GM15510 (cell line): ENCODE results near the gene ADNP.
A peak's percentile ranks its signal among the peaks of the same experiment; 100 is the strongest.

ENCODE experiments used
- POLR2A ChIP-seq: IDR thresholded peaks from 3 replicates; pipeline ENCODE4 v1.6.1; 2011; ENCODE audit warnings: borderline replicate concordance; ENCODE audit not compliant: insufficient read length; ENCODE audit errors: extremely low read depth

Gene ADNP

DNA sequence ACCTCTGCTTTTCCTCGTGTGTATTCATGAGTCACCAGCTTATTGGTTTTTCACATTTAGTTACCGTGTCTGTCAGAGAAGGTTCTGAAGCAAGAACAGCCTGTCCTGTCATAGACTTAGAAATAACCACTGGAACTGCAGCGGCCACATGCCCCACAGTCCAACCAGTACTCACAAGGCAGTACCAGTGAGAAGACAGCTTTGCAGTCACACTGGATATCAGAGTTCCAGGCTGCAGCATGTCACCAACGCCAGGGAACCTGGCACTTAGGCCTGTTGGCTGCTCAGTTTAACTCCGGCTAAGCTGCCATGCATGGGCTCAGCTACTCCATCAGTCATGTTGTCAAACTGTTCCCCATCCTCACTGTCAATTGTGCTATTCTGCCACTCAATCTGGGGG lies 40.1 kb downstream of the ADNP start:
- peak; percentile 16 for TF ChIP-seq POLR2A

DNA sequence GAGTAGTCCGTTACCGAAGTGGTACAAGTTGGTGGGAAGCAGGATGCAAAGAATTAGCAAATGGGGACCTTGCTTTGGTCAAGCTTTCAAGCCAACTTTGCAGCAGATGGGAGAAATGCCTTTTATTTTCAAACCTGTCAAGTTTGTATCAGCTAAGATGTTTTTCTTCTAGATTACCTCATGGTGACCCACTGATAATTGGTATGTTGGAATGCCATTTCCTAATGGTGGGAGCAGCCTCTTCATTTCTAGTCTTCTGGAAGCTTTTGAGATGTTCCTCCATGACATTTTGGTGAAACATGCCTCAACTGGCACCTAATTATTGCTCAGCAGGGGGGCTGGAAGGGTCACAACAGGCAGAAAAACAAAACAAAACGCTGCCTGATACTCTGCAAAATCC lies 43.7 kb downstream of the ADNP start:
- no peak for TF ChIP-seq POLR2A

DNA sequence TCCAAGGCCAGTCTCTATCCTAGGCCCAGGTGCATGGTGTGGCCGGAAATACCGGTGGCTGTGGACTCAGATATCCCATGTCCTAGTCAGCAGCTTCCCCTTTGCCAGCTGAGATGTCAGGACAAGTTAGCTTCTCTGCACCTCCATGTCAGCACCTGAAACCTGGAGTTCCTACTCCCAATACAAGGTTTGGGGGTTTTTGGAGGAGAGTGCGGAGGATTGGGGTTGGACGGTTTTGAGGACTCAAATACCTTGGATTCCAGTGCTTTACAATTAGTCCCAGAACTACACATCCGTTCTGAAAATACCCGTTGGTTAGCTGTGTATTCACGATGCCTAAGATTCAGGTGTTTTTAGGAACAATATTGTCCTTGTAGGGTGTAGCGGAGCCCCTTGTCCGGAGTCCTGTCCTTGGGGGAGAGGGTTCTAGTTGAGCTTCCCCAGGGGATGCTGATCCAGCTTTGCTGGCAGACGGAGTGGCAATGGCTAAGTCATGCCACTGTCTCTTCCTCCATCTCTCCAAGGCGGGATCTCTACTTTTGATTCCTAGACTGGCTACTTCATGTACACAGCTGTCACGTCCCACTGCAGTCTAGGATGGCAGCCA lies 45.0 kb downstream of the ADNP start:
- TF ChIP-seq POLR2A, result no peak

DNA sequence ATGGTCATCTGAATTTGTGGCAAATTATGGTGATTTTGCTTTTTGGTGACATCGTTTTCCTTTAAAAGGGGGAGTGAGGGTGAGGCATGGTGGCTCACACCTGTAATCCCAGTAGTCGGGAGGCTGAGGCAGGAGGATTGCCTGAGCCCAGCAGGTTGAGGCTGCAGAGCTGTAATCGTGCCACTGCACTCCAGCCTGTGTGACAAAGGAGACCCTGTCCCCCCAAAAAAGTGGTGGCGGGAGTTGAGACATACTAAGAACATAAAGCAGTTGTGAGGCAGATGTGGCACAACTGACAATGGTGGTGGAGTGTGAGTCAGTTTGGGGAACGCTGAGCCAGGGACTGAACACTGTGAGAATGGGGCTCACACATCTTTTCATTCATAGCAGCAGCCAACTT lies 45.5 kb downstream of the ADNP start:
- no peak for TF ChIP-seq POLR2A

DNA sequence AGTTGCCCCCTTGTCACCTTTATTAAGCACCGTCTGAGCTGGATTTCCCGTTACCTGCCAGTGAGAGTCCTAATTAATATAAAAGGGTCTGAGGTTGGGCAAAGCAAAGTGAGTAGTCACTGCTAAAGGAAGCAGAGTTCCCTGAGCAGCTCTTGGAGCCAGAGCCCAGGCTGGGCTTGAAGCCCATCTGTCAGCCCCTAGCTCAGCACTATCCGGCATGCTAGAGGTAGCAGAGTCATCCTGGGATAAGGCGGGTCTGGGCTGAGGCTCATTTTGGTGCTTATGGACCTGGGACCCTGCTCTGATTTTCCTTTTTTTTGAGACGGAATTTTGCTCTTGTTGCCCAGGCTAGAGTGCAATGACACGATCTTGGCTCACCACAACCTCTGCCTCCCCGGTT lies 46.2 kb downstream of the ADNP start:
- TF ChIP-seq POLR2A, result no peak

DNA sequence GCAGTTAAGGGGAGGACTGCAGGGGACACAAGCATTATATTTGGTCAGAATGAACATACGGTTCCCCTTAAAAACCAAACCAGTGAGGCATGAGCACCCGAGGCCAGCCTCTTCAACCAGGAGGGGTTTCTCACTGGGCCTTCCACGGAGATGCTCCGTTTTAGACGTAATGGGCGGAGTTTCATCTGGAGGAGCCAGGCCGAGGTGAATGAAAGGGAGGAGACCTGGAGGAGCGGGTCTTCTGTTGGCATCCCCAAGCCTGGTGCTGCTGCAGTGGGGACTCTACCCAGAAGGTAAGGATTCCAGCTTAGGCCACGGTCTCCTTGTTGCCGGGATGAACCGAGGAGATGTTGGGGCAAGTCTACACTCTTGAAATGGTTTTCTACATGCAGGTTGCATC lies 47.4 kb downstream of the ADNP start:
- no peak for TF ChIP-seq POLR2A

DNA sequence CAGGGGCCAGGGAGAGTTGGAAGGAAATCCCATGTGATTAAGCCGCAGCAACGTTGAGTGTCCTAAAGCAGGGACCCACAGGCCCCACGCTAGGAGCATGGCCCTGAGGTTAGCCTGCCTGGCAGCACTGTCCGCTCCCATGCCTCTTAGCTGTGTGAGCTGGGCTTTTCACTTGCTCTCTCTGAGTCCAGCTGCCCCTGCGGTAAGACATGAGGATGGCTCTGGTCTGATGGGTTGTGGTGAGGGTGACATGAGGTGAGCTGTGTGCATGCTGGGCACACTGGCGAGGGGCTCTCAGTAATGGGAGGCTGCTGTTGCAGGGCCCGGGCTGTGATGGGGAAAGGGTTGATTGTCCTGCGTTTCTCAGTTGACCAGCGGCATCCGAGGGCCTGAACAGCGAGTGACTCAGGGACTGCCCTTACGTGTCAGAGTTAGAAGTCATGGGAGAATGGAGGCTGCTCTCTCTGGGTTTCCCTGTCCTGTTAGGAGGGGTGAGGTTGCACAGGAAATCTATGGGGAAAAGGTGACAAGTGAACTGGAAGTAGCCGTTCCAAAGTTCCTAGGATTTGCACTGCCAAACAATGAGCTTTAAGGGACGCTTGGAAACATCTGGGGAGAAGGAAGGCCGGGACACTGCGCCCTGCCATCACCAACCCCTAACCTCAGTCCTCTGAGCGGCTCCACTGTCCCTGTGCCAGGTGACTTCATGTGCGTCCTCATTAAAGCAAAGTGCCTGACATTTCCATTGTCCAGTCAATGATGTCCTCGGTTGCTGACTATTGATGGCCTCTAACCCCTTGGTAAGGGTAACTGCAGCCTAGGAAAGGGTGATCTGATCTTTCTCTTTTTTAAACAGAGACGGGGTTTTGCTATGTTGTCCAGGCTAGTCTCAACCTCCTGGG lies 51.3 kb downstream of the ADNP start:
- TF ChIP-seq POLR2A, result no peak

DNA sequence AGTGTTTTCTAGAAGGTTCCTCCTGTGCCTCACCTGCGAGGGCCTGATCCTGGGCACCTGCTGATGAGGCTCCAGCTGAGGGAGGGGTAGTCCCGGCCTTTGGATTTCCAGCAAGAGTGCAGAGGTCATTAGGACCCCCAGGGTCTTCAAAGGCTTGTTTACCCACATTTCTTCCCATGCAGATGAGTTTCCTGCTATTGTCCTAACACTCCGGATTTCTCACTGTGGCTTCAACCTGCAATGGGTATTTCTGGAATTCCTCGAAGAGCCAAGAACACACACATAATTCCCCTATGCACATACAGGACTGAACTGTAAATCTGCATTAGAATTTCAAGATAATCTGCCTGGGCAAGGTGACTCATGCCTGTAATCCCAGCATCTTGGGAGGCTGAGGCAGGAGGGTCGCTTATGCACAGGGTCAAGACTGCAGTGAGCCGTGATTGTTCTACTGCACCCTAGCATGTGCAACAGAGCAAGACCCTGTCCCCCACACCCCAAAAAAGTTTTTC lies 53.9 kb downstream of the ADNP start:
- TF ChIP-seq POLR2A, result no peak

DNA sequence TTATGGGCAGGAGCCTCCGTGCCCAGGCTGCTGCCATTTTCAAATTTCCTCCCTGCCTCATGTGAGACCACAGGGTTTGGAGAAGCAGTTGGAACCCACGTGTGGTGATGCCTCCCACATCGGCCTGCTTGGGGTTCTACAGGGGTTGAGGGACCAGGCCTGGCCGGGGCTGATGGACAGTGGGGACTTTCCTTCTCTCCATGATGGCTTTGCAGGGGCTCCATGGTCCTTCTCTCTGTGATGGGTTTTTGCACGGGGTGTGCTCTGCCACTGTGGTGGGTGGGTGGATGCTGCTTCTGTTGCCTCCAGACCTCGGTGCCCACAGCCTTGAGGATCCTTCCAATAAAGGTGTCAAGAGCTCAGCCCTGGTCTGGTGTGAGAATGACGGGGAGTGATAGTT lies 54.4 kb downstream of the ADNP start:
- TF ChIP-seq POLR2A, result no peak

DNA sequence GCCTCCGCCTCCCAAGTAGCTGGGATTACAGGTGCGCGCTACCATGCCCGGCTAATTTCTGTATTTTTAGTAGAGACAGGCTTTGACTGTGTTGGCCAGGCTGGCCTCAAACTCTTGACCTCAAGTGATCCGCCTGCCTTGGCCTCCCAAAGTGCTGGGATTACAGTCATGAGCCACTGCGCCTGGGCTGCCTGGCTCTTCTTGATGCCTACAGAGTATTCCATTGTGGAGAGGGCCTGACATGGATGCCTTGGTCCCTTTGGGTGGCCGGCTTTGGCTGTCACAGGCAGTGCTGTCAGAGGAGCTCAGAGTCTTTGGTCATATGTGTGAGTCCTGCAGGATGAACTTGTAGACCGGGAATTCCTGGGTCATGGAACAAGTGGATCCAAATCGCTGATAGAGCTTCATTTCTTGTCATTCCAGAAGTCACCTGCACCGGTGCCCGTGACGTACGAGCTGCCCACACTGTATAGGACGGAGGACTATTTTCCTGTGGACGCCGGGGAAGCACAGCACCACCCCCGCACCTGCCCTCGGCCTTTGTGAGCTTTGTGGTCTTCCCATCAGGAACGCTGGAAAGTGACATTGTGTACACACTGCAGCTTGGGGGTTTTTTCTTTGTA lies 55.1 kb downstream of the ADNP start:
- TF ChIP-seq POLR2A, result no peak

DNA sequence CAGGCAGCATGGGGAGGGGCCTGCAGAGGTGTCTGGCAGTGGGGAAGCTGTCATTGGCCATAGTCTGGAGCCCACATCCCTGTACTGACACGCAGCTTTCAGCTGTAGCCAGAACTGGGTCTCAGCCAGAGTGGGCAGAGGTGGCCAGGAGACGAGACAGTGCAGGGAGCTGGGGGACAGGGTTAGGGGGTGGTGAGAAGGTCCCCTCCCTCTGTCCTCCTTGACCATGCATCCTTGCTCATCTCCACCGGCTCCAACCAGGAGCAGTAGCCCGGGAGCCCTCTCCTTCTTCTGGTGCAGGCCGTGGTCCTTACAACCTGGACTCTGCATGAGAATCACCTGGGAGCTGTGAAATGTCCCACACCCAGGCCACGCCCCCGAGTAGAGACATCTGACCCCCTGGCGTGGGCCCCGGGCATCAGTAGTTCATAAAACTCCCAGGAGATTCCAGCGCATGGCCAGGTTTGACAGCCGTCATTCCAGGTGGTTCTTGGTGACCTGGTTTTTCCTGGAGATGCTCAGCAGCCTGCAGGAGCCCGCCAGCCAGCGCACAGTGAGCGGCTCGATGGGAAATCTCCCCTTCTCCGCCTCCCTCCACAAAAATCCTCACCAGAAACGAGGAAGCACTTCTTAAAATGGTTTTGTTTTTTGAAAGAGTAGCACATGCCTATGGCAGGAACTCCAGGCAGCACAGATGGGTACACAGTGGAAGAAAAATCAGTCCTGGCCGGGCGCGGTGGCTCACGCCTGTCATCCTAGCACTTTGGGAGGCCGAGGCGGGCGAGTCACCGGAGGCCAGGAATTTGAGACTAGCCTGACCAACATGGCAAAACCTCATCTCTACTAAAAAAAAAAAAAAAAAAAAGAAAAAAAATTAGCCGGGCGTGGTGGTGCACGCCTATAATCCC lies 56.2 kb downstream of the ADNP start:
- no peak for TF ChIP-seq POLR2A

DNA sequence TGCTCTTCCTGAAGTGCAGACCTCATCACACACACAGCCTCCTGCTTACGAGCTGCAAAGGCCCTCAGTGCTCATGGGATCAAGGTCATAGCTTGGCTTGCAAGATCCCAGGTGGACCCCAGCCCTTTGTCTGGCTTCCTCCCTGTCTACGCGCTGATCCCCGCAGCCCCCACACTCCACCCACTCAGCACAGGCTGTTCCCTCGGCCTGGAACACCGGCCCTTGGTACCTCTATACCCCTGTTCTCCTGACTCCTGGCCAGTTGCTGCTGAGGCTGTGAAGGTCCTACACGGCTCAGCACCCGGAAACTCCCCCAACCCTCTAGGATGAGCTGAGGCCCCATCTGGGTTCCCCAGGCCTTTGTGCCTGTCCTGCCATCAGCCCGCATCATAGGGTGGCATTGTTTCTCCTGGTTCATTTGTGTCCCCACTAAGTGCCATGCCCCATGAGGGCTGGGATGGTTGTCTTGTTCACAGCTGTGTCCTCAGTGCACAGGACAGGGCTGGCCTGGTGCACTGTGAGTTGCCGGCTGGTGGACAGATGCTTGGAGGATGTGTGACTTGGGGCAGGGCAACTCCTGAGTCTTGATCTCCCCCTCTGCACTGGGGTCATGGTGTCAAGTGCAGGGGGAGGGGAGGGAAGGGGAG lies 57.0 kb downstream of the ADNP start:
- no peak for TF ChIP-seq POLR2A

DNA sequence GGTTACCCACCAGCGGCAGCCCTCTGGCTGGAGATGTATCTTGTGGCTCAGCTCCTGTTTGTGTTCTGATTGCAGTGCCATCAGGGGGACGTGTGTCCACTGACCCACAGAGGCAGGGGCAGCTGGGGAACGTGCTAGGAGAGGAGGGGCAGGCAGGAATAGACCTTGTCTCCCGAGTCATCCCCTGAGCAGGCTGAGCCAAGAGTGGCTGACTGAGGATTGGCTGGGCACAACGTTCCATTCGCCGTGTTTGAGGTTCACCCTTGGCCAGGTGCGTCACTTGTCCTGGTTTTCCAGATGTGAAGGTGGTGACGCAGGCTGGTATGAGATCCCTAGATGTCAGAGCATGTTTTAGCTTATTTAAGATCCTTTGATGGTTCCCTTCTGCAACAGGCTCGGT lies 57.7 kb downstream of the ADNP start:
- no peak for TF ChIP-seq POLR2A

DNA sequence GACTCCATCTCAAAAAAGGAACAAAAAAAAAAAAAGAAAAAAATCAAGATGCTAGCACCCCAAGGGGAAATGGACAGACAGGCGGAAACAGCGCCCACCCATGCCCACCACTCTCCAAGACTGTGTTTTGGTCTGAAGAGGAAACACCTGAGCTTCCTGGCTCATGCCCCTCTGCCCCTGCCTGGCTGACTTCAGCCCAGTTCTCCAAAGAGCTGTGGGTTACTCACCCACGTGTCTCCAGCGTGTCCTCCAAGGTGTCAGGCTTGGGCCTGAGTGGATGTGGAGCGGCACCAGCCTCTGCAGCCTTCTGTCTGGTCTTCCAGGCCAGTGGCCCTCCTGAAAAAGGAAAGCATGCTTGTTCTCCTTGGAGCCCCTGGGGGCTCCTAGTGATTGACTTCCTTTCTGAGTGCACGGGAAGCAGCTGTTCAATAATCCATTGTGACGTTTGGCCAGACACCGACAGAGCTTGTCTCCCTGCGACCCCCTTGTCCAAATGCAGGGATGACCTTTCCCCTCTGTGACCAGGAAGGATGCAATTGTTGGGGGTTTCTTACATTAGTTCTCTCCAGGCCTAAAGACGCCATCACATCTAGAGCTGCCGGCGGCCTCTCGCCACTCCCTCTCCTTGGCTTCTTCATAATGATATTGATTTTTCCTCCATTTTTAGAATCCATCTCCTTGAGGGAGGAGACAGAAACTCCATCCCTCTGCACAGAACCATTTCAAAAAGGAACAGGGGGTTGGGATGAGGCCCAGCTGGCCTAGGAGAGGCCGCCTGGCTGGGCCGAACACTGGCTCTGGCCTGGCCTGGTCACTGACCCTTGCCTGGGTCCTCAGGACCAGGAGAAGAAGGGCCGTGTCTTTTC lies 58.4 kb downstream of the ADNP start:
- TF ChIP-seq POLR2A, result no peak

DNA sequence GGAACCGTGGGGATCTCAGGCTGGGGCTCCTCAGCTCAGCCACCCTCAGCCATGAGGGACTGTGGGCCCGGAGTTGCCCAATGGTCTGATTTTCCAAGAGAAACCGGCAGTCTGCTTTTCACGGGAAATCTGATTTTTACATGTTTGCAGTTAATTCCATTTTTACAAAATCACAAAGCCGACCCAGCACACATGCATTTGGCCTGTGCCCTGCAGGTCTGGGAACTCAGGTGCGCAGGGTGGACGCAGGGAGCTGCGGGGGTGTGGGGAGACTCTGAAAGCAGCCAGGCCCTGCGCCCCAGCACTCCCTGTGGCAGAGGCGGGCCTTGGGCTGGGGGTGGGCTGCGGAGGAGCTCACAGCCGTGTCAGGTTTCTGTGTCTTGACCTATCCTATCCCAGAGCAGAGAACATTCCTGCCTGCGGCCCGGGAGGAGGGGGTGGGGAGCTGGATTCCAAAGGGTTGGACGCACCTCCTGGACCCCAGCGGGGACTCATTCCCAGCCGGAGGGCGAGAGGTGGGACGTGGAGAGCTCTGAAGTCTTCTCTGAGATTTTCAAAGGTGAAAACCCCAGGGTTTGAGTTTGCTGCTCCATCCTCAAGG lies 60.6 kb downstream of the ADNP start:
- TF ChIP-seq POLR2A, result no peak
